HepG2 (cell line): ENCODE data around the gene TPGS1. TPM values are rescaled to one million over a fixed set of nuclear protein-coding genes. Genes with fewer than 3 reads are reported as not detected.

Source experiments
- BHLHE40 ChIP-seq: IDR thresholded peaks from 2 replicates; pipeline ENCODE4 v1.6.1; 2011; ENCODE audit warnings: low read length, improper control_type of control experiment
- CCAR2 ChIP-seq: fragments of 200-400 bp; formaldehyde crosslinking; optimal IDR thresholded peaks from 2 replicates; pipeline ENCODE3; 2018; ENCODE audit warnings: low read depth, mild to moderate bottlenecking, low read length, moderate library complexity
- CENPT ChIP-seq: sonication (generic); formaldehyde crosslinking; IDR thresholded peaks from 2 replicates; pipeline ENCODE4 v1.8.0; 2022; ENCODE audit warnings: low read depth, mild to moderate bottlenecking, moderate library complexity, missing genetic modification reagents
- FOXO4 ChIP-seq: sonication (generic); formaldehyde crosslinking; conservative IDR thresholded peaks from 2 replicates; pipeline ENCODE4 v1.8.1; 2023; ENCODE audit warnings: missing genetic modification reagents
- FUBP1 ChIP-seq: sonication (generic); formaldehyde crosslinking; IDR thresholded peaks from 2 replicates; pipeline ENCODE4 v1.5.1; 2020; ENCODE audit warnings: missing genetic modification reagents, mild to moderate bottlenecking, borderline replicate concordance
- IRX3 ChIP-seq: sonication (generic); formaldehyde crosslinking; IDR thresholded peaks from 2 replicates; pipeline ENCODE4 v1.8.1; 2023; ENCODE audit warnings: mild to moderate bottlenecking, low read depth, missing genetic modification reagents, borderline replicate concordance
- KDM2A ChIP-seq: sonication (generic); formaldehyde crosslinking; IDR thresholded peaks from 2 replicates; pipeline ENCODE4 v1.4.0; 2020; ENCODE audit warnings: low read depth, missing genetic modification reagents, borderline replicate concordance
- RARA ChIP-seq: IDR thresholded peaks from 2 replicates; pipeline ENCODE4 v1.6.1; 2016; ENCODE audit warnings: missing genetic modification reagents, missing compliant biosample characterization
- TBX2 ChIP-seq: sonication (generic); formaldehyde crosslinking; IDR thresholded peaks from 2 replicates; pipeline ENCODE4 v1.5.0; 2020; ENCODE audit warnings: missing genetic modification reagents, mild to moderate bottlenecking, borderline replicate concordance
- THAP11 ChIP-seq: IDR thresholded peaks from 2 replicates; pipeline ENCODE4 v1.6.1; 2016; ENCODE audit warnings: missing biosample characterization, missing genetic modification reagents
- TP53 ChIP-seq: sonication (generic); formaldehyde crosslinking; conservative IDR thresholded peaks from 2 replicates; pipeline ENCODE4 v1.4.0; 2020; ENCODE audit warnings: missing genetic modification reagents
- XRCC5 ChIP-seq: fragments of 200-400 bp; formaldehyde crosslinking; optimal IDR thresholded peaks from 2 replicates; pipeline ENCODE3; 2017; ENCODE audit warnings: mild to moderate bottlenecking, low read length
- ZBTB42 ChIP-seq: sonication (generic); formaldehyde crosslinking; IDR thresholded peaks from 2 replicates; pipeline ENCODE4 v1.5.0; 2020; ENCODE audit warnings: mild to moderate bottlenecking, missing genetic modification reagents
- ZNF235 ChIP-seq: sonication (generic); formaldehyde crosslinking; IDR thresholded peaks from 2 replicates; pipeline ENCODE4 v1.8.1; 2023; ENCODE audit warnings: mild to moderate bottlenecking, missing genetic modification reagents, borderline replicate concordance
- ZNF576 ChIP-seq: sonication (generic); formaldehyde crosslinking; IDR thresholded peaks from 2 replicates; pipeline ENCODE4 v1.4.0; 2020; ENCODE audit warnings: mild to moderate bottlenecking, missing genetic modification reagents
- ZNF724P ChIP-seq: sonication (generic); formaldehyde crosslinking; IDR thresholded peaks from 2 replicates; pipeline ENCODE4 v1.8.0; 2022; ENCODE audit warnings: missing genetic modification reagents, borderline replicate concordance
- ZNF747 ChIP-seq: sonication (generic); formaldehyde crosslinking; IDR thresholded peaks from 2 replicates; pipeline ENCODE4 v1.8.1; 2023; ENCODE audit warnings: missing genetic modification reagents, mild to moderate bottlenecking, borderline replicate concordance
- ZNF775 ChIP-seq: sonication (generic); formaldehyde crosslinking; IDR thresholded peaks from 2 replicates; pipeline ENCODE4 v1.4.0; 2020; ENCODE audit warnings: missing genetic modification reagents, mild to moderate bottlenecking, moderate library complexity, borderline replicate concordance
- ZSCAN31 ChIP-seq: sonication (generic); formaldehyde crosslinking; IDR thresholded peaks from 2 replicates; pipeline ENCODE4 v1.5.0; 2020; ENCODE audit warnings: low read depth, mild to moderate bottlenecking, missing genetic modification reagents
- polyA plus RNA-seq, 8 experiments: library from polyadenylated mRNA; depleted of rRNA in 3 of 8; stranded (reverse) in 7 of 8; unstranded in 1 of 8; fragments of >200 nt; fragmentation: Illumina TruSeq in 4 of 8; extraction: Trizol in 4 of 8; gene quantifications; 2 replicates each; pipeline versions ENCODE4 v1.2.1 to v1.2.3, GENCODE V29; 2011 to 2016; ENCODE audit warnings: low read depth in 4 of 8, missing spikeins in 1 of 8, mixed read lengths in 1 of 8; ENCODE audit not compliant: insufficient read depth in 1 of 8
- total RNA-seq, 5 experiments: library from RNA; depleted of rRNA; stranded (reverse); fragments of >200 nt; fragmentation: Illumina TruSeq; extraction: Trizol; gene quantifications; 2 replicates each; pipeline ENCODE4 v1.2.3, GENCODE V29; 2016; ENCODE audit warnings: low read depth in 1 of 5
- TF ChIP-seq, protein P1 (sequence below): fragments of 450-650 bp; IDR thresholded peaks from 2 replicates; pipeline ENCODE4 v1.6.1; 2017
- TF ChIP-seq, protein P2 (sequence below): sonication (generic); formaldehyde crosslinking; IDR thresholded peaks from 2 replicates; pipeline ENCODE4 v1.8.1; 2023; ENCODE audit warnings: missing genetic modification reagents, inconsistent platforms, borderline replicate concordance
- TF ChIP-seq, protein P3 (sequence below): IDR thresholded peaks from 2 replicates; pipeline ENCODE4 v1.6.1; 2018; ENCODE audit warnings: missing genetic modification reagents, mild to moderate bottlenecking, missing compliant biosample characterization

TPGS1 gene
- total and polyA plus RNA-seq, 2 of the 13 experiments (the other 11 are each of a cell fraction or from before 2014, with no cell fraction given): 1.1 to 6.2 TPM

DNA sequence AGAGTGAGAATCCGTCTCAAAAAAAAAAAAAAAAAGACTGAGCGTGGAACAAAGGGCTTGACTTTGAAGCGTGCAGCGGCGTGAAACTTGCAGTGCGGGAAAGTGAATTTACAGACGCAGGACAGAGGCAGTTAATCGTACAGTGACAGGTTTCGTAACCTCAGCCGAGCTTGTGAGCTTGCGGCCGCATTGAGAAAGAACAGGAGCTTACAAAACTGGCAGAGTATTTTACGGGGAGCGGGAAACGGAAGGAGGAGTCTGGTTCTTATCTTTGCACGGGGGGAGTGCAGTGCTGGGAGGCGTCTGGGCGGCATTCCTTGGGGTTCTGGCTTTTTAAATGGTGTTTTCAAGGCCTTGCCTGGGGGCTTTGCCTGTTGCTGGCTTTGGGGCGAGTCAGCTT, 59.1 kb downstream of the TPGS1 start (continued):
- no peak for TF ChIP-seq ZNF747
- no peak for TF ChIP-seq ZNF775 (CRISPR knock-in tag)
- TF ChIP-seq, protein P1, sequence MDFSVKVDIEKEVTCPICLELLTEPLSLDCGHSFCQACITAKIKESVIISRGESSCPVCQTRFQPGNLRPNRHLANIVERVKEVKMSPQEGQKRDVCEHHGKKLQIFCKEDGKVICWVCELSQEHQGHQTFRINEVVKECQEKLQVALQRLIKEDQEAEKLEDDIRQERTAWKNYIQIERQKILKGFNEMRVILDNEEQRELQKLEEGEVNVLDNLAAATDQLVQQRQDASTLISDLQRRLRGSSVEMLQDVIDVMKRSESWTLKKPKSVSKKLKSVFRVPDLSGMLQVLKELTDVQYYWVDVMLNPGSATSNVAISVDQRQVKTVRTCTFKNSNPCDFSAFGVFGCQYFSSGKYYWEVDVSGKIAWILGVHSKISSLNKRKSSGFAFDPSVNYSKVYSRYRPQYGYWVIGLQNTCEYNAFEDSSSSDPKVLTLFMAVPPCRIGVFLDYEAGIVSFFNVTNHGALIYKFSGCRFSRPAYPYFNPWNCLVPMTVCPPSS: no peak
- TF ChIP-seq RARA (CRISPR knock-in tag): peak; percentile 31; the same call in 1 of the 2 replicates
- TF ChIP-seq CCAR2: no peak
- no peak for TF ChIP-seq ZSCAN31
- TF ChIP-seq ZNF576 (CRISPR knock-in tag): no peak
- TF ChIP-seq BHLHE40: peak; percentile 40; the same call in 1 of the 2 replicates
- TF ChIP-seq CENPT: no peak
- no peak for TF ChIP-seq ZNF235 (CRISPR knock-in tag)
- TF ChIP-seq, protein P2, sequence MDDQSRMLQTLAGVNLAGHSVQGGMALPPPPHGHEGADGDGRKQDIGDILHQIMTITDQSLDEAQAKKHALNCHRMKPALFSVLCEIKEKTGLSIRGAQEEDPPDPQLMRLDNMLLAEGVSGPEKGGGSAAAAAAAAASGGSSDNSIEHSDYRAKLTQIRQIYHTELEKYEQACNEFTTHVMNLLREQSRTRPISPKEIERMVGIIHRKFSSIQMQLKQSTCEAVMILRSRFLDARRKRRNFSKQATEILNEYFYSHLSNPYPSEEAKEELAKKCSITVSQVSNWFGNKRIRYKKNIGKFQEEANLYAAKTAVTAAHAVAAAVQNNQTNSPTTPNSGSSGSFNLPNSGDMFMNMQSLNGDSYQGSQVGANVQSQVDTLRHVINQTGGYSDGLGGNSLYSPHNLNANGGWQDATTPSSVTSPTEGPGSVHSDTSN: no peak
- no peak for TF ChIP-seq TP53 (CRISPR knock-in tag)
- 0 out of 2 replicates have a peak, but pooled peaks have one; percentile 25 for TF ChIP-seq THAP11 (CRISPR knock-in tag)
- TF ChIP-seq, protein P3, sequence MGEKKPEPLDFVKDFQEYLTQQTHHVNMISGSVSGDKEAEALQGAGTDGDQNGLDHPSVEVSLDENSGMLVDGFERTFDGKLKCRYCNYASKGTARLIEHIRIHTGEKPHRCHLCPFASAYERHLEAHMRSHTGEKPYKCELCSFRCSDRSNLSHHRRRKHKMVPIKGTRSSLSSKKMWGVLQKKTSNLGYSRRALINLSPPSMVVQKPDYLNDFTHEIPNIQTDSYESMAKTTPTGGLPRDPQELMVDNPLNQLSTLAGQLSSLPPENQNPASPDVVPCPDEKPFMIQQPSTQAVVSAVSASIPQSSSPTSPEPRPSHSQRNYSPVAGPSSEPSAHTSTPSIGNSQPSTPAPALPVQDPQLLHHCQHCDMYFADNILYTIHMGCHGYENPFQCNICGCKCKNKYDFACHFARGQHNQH: 0 out of 2 replicates have a peak, but pooled peaks have one; percentile 51
- peak; percentile 49; the same call in 1 of the 2 replicates for TF ChIP-seq TBX2
- TF ChIP-seq ZBTB42 (CRISPR knock-in tag): no peak
- TF ChIP-seq ZNF724P (CRISPR knock-in tag): no peak
- TF ChIP-seq XRCC5: no peak
- no peak for TF ChIP-seq FOXO4 (CRISPR knock-in tag)
- TF ChIP-seq IRX3 (CRISPR knock-in tag): no peak
- TF ChIP-seq FUBP1 (CRISPR knock-in tag): no peak
- TF ChIP-seq KDM2A (CRISPR knock-in tag): no peak
